ENCODE results near the gene PDZD7. TPM values are rescaled to one million over a fixed set of nuclear protein-coding genes. Genes with fewer than 3 reads are reported as not detected.
A peak's percentile ranks its signal among the peaks of the same experiment; 100 is the strongest.

The PDZD7 gene
- total and polyA plus RNA-seq, 2 of the 8 experiments (the other 6 are each of a cell fraction or from before 2014, with no cell fraction given) = 0.88 to 1.6 TPM

DNA sequence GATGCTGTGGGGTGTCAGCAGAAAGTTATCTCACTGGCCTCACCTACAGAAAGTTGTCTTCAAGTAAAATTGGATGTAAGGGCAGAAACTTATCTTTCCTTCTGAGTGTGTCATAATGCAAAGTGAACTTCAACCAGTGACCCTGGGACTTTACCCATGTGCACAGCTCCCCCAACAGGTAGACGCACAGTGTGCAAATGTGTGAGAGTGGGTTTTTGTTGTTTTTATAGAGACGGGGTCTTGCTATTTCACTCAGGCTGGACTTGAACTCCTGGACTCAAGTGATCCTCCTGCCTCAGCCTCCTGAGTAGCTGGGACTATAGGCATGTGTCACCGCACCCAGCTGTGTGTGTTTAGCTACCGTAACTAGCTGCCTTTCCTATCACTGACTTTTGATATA, 24.5 kb upstream of the PDZD7 start:
- Histone ChIP-seq H3K56ac (replicated peaks; ENCODE audit: insufficient read length, low read depth, low read length) (no peak overlapping the region), H4K5ac (ENCODE audit: insufficient read length, low read depth, low read length) (no peak overlapping the region), H3K14ac (ENCODE audit: insufficient read length) (no peak overlapping the region), H2BK5ac (ENCODE audit: low read depth, low read length) (no peak overlapping the region), H3K23ac (ENCODE audit: insufficient read length) (no peak overlapping the region), H2BK120ac (replicated peaks; ENCODE audit: low read depth, low read length) (no peak overlapping the region), H3K23me2 (ENCODE audit: low read depth, low read length) (no peaks in the 10 kb centered on the region; the same call in 1 of the 2 replicates), H3K4me3 (ENCODE audit: extremely low read depth in 1 of 4, insufficient read depth in 2 of 4, low read depth in 3 of 4, low read length in 4 of 4) (no peak overlapping the region), H2AFZ (ENCODE audit: low read length) (no peak overlapping the region), H3K4me2 (ENCODE audit: insufficient read depth in 1 of 2, low read depth in 2 of 2, low read length in 2 of 2) (no peak overlapping the region), H3K9ac (replicated peaks in 1 of 4; ENCODE audit: extremely low read depth in 1 of 4, low read depth in 3 of 4, low read length in 3 of 4) (no peak overlapping the region), H3K9me3 (ENCODE audit: insufficient read depth in 2 of 2, low read depth in 1 of 2, low read length in 1 of 2) (no peaks in the 10 kb centered on the region), H3K4ac (replicated peaks; ENCODE audit: insufficient read length, low read depth, low read length) (no peak overlapping the region), H3K36me3 (ENCODE audit: control insufficient read depth in 2 of 4, insufficient read depth in 4 of 4, low read length in 3 of 4) (no peaks in the 10 kb centered on the region; a peak in 1 of 8 replicates), H2BK15ac (ENCODE audit: low read length) (no peak overlapping the region), H3K27ac (ENCODE audit: low read depth, low read length) (no peak overlapping the region), H3K79me2 (ENCODE audit: control insufficient read depth in 1 of 2, insufficient read depth in 2 of 2, low read length in 2 of 2) (peaks cover 0 to 3% of the 10 kb centered on the region in 2 experiments; a peak in 1 of 4 replicates), H2BK12ac (ENCODE audit: low read depth, low read length) (no peak overlapping the region), H4K8ac (ENCODE audit: extremely low read depth, insufficient read depth, low read length) (no peak overlapping the region), H3K79me1 (ENCODE audit: low read depth, low read length) (no peaks in the 10 kb centered on the region; the same call in 1 of the 2 replicates), H2AK5ac (ENCODE audit: low read depth, low read length) (no peak overlapping the region), H2BK20ac (ENCODE audit: low read length) (no peak overlapping the region), H4K91ac (replicated peaks; ENCODE audit: insufficient read length, low read length) (no peak overlapping the region), H3K27me3 (replicated peaks in 1 of 4; ENCODE audit: control insufficient read depth in 3 of 4, extremely low read depth in 1 of 4, insufficient read depth in 3 of 4, low read length in 3 of 4) (peaks cover 2 to 16% (median 14%) of the 10 kb centered on the region in 4 experiments), H4K20me1 (replicated peaks in 1 of 2; ENCODE audit: control insufficient read depth in 1 of 2, insufficient read depth in 2 of 2, low read length in 2 of 2) (peaks cover 9 to 12% of the 10 kb centered on the region in 2 experiments), H3K18ac (ENCODE audit: extremely low read depth, low read length) (no peak overlapping the region), H3K4me1 (replicated peaks in 1 of 4; ENCODE audit: control insufficient read depth in 3 of 4, insufficient read depth in 4 of 4, low read length in 3 of 4) (peaks cover 0 to 10% (median 5%) of the 10 kb centered on the region in 4 experiments; a peak in 4 of 7 replicates)
- CTCF ChIA-PET (ENCODE audit: partially characterized antibody) = interaction anchor here (0.8 to 59.5 kb wide), 9 partner anchors 9 to 107 kb away, joined by 3 to 2176 read pairs (median 5); partner anchors contain the start of genes KAZALD1, PDZD7 and SFXN3
- FAIRE-seq (no peak), DNase-seq (ENCODE audit: low read depth in 1 of 2, low spot score in 2 of 2) (no peak)
- 91% methylated on average over 4 of the region's 4 CpGs; no CpG with 5 or more reads in 1 of the 2 experiments for WGBS, 2 experiments (ENCODE audit: extremely low coverage in 1 of 2, insufficient coverage in 1 of 2, insufficient read length in 1 of 2, insufficient replicate concordance in 2 of 2, low coverage in 1 of 2, low lambda C conversion rate in 2 of 2, missing lambda C conversion rate in 1 of 2)
- TF ChIP-seq, protein P1, sequence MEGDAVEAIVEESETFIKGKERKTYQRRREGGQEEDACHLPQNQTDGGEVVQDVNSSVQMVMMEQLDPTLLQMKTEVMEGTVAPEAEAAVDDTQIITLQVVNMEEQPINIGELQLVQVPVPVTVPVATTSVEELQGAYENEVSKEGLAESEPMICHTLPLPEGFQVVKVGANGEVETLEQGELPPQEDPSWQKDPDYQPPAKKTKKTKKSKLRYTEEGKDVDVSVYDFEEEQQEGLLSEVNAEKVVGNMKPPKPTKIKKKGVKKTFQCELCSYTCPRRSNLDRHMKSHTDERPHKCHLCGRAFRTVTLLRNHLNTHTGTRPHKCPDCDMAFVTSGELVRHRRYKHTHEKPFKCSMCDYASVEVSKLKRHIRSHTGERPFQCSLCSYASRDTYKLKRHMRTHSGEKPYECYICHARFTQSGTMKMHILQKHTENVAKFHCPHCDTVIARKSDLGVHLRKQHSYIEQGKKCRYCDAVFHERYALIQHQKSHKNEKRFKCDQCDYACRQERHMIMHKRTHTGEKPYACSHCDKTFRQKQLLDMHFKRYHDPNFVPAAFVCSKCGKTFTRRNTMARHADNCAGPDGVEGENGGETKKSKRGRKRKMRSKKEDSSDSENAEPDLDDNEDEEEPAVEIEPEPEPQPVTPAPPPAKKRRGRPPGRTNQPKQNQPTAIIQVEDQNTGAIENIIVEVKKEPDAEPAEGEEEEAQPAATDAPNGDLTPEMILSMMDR (IDR thresholded peaks at IDR 0.05; ENCODE audit: control extremely low read depth in 1 of 3, insufficient read depth in 1 of 3, low read depth in 1 of 3, low read length in 3 of 3) = peak; percentile 11 to 18 (median 18); a peak in 3 of 4 replicates
- TF ChIP-seq RAD21 (IDR thresholded peaks at IDR 0.05 in 1 of 2, conservative IDR thresholded peaks at IDR 0.05 in 1 of 2; ENCODE audit: low read depth in 2 of 2, low read length in 2 of 2) (0 out of 4 replicates have a peak, but pooled peaks of 1 of the 2 experiments have one; percentile 4), SIX5 (IDR thresholded peaks at IDR 0.05; ENCODE audit: low read depth, low read length) (no peak), SP4 (IDR thresholded peaks at IDR 0.05; ENCODE audit: low read length) (no peak), EGR1 (IDR thresholded peaks at IDR 0.05; ENCODE audit: borderline replicate concordance, low read depth, low read length) (no peak)
- POLR2A ChIA-PET (ENCODE audit: partially characterized antibody) = interaction anchor here (0.8 kb wide), 1 partner anchor 37 kb away, joined by 3 read pairs; no protein-coding TSS in a partner anchor

Measured in H1 (cell line).